AG10803 (cell line): Measurements from ENCODE around the gene USP47.

ENCODE experiments used
- DNase-seq: peaks from one replicate; pipeline ENCODE4 v3.0.0; 2010; ENCODE audit warnings: low read depth
- H3K4me3 ChIP-seq: 2 replicates; pipeline ENCODE4 v1.5.1; 2011; ENCODE audit warnings: mild to moderate bottlenecking, low read length, control low read depth
- CTCF ChIP-seq: conservative IDR thresholded peaks from 2 replicates; pipeline ENCODE4 v1.5.1; 2011; ENCODE audit warnings: mild to moderate bottlenecking, low read length, control low read depth, inconsistent platforms

USP47 gene

GRCh38 chr11:11937433-11937832 is 95.7 kb downstream of the USP47 start:
- no peak for DNase-seq
- H3K4me3 ChIP-seq = no peak overlapping the region
- no peak for TF ChIP-seq CTCF

DNA sequence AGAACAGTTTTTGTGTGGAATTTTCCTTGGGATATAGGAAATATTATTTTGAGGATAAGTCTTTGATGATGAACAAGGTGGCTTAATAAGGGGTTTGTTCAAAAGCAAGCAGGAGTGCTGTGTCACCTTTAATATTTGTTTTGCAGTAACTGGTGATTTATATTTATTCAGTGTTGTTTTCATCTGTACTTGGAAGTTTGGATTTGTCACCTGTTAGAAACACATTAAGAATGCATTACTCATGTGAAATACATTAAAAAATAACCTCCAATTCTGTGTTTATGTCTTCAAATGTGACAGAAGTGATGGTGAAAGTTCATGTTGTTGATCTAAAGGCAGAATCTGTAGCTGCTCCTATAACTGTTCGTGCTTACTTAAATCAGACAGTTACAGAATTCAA is 96.2 kb downstream of the USP47 start:
- TF ChIP-seq CTCF = no peak

GRCh38 chr11:11940551-11940950 is 98.8 kb downstream of the USP47 start:
- no peak overlapping the region for H3K4me3 ChIP-seq
- TF ChIP-seq CTCF = no peak
- no peak for DNase-seq

More for the DNA sequence above, 96.2 kb downstream of the USP47 start:
- H3K4me3 ChIP-seq = no peak overlapping the region
- DNase-seq = no peak

GRCh38 chr11:11942668-11943067 is 100.9 kb downstream of the USP47 start:
- TF ChIP-seq CTCF = no peak
- no peak overlapping the region for H3K4me3 ChIP-seq
- DNase-seq = no peak

DNA sequence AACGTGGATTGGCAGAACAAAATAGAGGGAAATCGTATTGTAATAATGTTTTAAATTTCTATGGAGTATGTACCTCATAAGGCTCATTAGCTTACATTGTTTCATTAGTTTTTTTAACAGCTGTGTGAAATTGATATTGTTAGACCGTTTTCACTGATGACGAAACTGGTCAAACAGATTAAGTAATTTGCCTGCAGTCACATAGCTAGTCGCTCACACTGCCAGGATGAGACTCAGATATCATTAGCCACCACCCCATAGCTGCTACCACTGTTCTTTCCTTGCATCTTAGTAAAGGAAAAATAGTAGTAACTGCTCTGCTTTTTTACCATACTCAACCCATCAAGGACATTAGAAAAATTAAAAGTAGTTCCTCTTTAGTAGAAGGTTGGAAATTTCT is 102.7 kb downstream of the USP47 start:
- no peak for TF ChIP-seq CTCF
- H3K4me3 ChIP-seq = no peak overlapping the region
- DNase-seq = no peak

GRCh38 chr11:11946180-11946579 is 104.4 kb downstream of the USP47 start:
- no peak for TF ChIP-seq CTCF
- no peak overlapping the region for H3K4me3 ChIP-seq
- peak; percentile 72 for DNase-seq

DNA sequence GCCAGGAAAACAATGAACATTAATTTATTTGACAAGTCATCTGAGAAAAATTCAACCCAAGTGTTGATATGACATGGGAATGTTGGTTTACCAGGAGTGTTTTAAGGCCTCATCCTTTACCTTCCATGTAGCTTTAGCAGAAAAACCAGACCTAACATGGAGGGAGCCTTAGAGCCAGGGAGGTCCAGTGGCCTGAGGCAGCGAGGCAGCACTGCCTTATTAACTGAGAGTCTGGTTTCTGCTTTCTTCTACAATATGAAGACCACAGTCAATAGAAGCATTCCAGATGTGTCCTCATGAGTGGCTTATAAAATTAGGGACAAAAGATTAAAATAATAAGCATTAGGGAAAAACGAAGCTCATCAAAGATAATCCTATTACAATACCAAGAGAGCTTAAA is 105.1 kb downstream of the USP47 start:
- DNase-seq = no peak
- no peak for TF ChIP-seq CTCF

More for the DNA sequence above, 105.1 kb downstream of the USP47 start:
- no peak overlapping the region for H3K4me3 ChIP-seq
